Activated naive CD8-positive, alpha-beta T cell treated with anti-CD3 and anti-CD28 coated beads for 36 hours (primary cell): ENCODE results near the gene RHOXF1. TPM values are rescaled to one million over a fixed set of nuclear protein-coding genes. Genes with fewer than 3 reads are reported as not detected.
"Not testable (repeated sequence)": the region's sequence is repeated elsewhere in the genome, so short reads cannot be mapped to it uniquely, and the experiment has no call there.

Experiments
- DNase-seq: peaks from one replicate; pipeline ENCODE4 v3.0.0; 2021
- H3K27ac Mint-ChIP-seq: one replicate; pipeline ENCODE4 v1.8.0; 2022; ENCODE audit warnings: mild to moderate bottlenecking, moderate library complexity, mixed read lengths
- H3K27me3 Mint-ChIP-seq: one replicate; pipeline ENCODE4 v1.8.0; 2022; ENCODE audit warnings: mild to moderate bottlenecking, mixed read lengths
- H3K36me3 Mint-ChIP-seq: one replicate; pipeline ENCODE4 v1.8.0; 2021; ENCODE audit warnings: mild to moderate bottlenecking, mixed read lengths
- H3K4me1 Mint-ChIP-seq: one replicate; pipeline ENCODE4 v1.8.0; 2021; ENCODE audit warnings: mixed read lengths
- H3K4me3 Mint-ChIP-seq: one replicate; pipeline ENCODE4 v1.8.0; 2022; ENCODE audit warnings: mild to moderate bottlenecking, moderate library complexity, mixed read lengths
- H3K9me3 Mint-ChIP-seq: one replicate; pipeline ENCODE4 v1.8.0; 2022; ENCODE audit warnings: mixed read lengths
- total RNA-seq, 2 experiments: library from RNA; stranded (reverse); gene quantifications; one replicate each; pipeline ENCODE4 v1.2.3, GENCODE V29; 2021

Gene RHOXF1, protein sequence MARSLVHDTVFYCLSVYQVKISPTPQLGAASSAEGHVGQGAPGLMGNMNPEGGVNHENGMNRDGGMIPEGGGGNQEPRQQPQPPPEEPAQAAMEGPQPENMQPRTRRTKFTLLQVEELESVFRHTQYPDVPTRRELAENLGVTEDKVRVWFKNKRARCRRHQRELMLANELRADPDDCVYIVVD
- total RNA-seq: not detected

DNA sequence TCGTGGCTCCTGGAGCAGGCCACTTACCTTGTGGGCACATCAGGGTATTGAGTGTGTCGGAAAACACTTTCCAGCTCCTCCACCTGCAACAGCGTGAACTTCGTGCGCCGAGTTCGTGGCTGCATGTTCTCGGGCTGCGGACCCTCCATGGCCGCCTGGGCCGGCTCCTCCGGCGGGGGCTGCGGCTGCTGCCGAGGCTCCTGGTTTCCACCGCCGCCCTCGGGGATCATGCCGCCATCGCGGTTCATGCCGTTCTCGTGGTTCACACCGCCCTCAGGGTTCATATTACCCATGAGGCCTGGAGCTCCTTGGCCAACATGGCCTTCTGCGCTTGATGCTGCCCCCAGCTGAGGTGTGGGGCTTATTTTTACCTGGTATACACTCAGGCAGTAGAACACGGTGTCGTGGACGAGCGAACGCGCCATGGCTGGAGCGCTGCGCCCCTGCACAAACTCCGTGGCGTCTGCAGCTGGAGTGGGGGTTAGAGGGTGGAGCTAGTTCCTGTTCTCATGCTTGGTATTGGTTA, at the start of gene RHOXF1:
Gene RHOXF1, minus strand, starts transcription at position 476 of the 526 bp plus-strand sequence. Its CDS starts 51 bp downstream, at position 425.
- Mint-ChIP-seq H3K4me3 (no peak within 1 kb of the TSS), H3K9me3 (no peaks in the 10 kb centered on the region), H3K27ac (no peak within 1 kb of the TSS), H3K4me1 (no peaks in the 10 kb centered on the region), H3K36me3 (no peaks in the 10 kb centered on the region), H3K27me3 (no peaks in the 10 kb centered on the region)
- DNase-seq: no peak

DNA sequence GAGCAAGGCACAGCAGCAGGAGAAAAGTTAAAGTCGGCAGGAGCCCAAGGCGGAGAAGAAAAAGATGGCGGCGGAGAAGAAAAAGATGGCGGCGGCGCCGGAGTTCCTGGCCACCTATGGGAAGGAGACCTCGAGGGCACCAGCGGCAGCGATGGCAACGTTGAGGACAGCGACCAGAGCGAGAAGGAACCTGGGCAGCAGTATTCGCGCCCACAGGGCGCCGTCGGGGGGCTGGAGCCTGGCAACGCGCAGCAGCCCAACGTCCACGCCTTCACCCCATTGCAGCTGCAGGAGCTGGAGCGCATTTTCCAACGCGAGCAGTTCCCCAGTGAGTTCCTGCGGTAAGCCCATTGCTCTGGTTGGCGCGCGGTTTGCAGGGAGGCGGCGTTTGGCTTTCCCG, 43.4 kb upstream of the RHOXF1 start:
- not testable (repeated sequence) for H3K4me1 Mint-ChIP-seq, H3K36me3 Mint-ChIP-seq, H3K27me3 Mint-ChIP-seq, H3K4me3 Mint-ChIP-seq, H3K9me3 Mint-ChIP-seq, H3K27ac Mint-ChIP-seq, DNase-seq

DNA sequence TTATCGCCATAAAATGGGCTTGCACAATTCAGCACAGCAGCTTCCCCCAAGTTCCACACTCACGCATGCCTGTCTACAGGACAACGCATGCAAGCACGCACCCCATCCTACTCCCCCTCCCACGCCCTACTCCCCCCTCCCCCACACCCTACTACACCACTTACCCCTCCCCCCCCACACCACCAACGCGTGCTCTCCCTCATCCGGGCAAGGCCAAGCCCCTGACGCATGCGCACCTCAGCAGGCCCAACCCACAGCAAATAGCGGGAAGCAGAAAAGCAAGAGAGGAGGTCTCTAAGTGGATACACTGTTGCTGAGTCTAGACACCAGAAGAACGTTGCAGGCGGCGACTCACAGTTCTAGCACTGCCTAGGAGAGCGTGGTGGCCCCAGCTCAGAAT, 42.6 kb upstream of the RHOXF1 start, which contains the start of gene RHOXF2:
Gene RHOXF2, plus strand, starts transcription at position 301 of the 400 bp plus-strand sequence. CDS start 138 bp downstream, outside the sequence.
- not testable (repeated sequence) for H3K27ac Mint-ChIP-seq, H3K4me3 Mint-ChIP-seq, H3K4me1 Mint-ChIP-seq, H3K36me3 Mint-ChIP-seq, DNase-seq, H3K9me3 Mint-ChIP-seq, H3K27me3 Mint-ChIP-seq

DNA sequence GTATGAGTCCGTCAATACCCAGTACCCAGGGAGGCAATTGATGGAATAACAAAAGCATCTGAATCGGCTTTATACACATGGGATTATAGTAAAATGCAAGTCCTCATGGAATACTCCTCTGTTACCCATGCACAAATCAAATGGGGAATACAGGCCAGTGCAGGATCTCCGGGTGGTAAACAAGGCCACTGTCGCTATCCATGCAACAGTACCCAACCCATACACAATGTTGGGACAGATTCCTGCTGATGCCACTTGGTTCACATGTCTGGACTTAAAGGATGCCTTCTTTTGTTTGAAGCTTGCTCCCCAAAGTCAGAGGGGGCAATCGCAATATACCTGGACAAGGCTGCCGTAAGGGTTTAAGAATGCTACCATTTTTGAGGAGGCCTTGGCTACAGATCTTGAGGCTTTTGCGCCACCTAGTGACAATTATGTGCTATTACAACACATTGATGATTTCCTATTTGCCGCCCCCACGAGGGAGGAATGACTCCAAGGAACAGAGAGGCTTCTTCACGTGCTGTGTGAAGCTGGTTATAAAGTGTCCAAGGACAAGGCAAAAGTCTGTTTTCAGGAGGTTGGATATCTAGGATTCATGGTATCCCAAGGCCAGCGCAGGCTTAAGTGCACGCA, 34.5 kb upstream of the RHOXF1 start:
- DNase-seq, H3K36me3 Mint-ChIP-seq, H3K27me3 Mint-ChIP-seq, H3K4me1 Mint-ChIP-seq, H3K27ac Mint-ChIP-seq, H3K9me3 Mint-ChIP-seq, H3K4me3 Mint-ChIP-seq: not testable (repeated sequence)

DNA sequence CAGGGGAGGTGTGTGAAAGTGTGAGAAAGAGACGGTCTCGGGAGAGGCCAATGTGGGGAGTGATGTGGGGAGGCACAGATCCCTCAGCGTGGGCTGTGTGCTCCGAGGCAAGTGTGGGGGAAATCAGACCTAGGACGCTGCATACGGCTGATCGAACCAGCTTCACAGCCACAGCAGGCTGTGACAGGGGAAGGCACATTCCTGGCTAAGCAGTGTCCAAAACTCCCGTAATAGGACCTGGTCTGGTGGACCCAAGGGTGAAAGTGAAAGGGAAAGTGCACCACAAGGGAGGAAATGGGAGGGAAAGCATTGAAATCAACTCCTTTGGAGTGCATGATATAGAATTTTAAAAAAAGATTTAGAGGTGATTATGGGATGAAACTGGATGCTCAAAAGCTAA, 31.8 kb upstream of the RHOXF1 start:
- Mint-ChIP-seq H3K4me1 (peaks cover 22% of the 10 kb centered on the region), H3K27me3 (no peaks in the 10 kb centered on the region), H3K36me3 (peaks cover 7% of the 10 kb centered on the region), H3K4me3 (no peak overlapping the region), H3K9me3 (peaks cover 8% of the 10 kb centered on the region), H3K27ac (no peak overlapping the region)
- DNase-seq: no peak

DNA sequence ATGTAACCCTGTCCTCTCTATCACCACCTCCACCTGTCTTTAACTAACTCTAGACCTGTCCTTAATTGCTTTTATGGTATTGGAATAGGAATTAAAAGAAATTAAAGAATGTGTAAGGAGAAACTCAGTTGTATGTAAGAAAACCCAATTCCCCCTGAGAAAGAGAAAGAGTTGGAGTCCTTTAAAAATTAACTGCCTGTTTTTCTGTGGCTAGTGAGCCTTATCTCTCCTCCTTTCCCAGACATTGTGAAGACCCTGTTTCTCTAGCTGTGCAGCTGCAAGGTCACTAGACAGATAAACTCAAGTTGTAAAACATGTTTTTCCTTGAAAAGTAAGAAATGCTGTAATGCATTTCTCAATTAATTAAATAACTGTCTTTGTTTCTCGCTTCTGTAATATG, 30.6 kb upstream of the RHOXF1 start:
- H3K9me3 Mint-ChIP-seq, H3K27ac Mint-ChIP-seq, H3K36me3 Mint-ChIP-seq, DNase-seq, H3K4me3 Mint-ChIP-seq, H3K27me3 Mint-ChIP-seq: not testable (repeated sequence)
- H3K4me1 Mint-ChIP-seq: peaks cover 22% of the 10 kb centered on the region

DNA sequence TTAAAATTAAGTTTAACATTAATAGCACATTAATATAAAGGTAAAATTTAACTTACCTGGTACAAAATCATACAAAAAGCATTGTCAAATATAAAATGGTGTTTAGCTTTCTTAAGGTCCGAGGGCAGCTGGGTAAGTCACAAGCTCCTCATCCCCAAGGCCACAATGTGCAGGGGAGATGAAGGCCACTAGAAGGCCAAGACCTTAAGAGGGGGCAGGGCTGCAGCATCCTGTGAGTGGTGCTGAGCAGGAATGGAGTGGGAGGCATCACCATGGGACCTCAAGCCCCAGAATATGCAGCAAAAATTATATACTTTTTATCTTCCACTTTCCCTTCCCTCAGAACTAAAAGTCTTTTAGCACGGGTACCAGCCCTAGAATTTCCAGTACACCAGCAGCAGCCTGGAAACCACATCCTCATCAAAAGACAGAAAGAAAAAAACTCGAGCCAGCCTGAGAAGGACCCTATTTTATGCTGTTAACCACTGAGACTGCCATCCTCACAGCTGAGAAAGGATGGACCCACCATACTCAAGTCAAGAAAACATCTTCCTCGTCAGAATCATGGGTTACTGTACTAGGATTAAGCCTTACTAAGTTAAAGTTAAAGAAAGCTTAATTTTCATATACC, 29.7 kb upstream of the RHOXF1 start:
- peaks cover 7% of the 10 kb centered on the region for H3K36me3 Mint-ChIP-seq
- H3K27me3 Mint-ChIP-seq: no peaks in the 10 kb centered on the region
- H3K27ac Mint-ChIP-seq: peak overlapping the region; percentile 65
- peak; percentile 1 for DNase-seq
- H3K4me3 Mint-ChIP-seq: no peak overlapping the region
- H3K9me3 Mint-ChIP-seq: peaks cover 8% of the 10 kb centered on the region
- peaks cover 25% of the 10 kb centered on the region for H3K4me1 Mint-ChIP-seq

DNA sequence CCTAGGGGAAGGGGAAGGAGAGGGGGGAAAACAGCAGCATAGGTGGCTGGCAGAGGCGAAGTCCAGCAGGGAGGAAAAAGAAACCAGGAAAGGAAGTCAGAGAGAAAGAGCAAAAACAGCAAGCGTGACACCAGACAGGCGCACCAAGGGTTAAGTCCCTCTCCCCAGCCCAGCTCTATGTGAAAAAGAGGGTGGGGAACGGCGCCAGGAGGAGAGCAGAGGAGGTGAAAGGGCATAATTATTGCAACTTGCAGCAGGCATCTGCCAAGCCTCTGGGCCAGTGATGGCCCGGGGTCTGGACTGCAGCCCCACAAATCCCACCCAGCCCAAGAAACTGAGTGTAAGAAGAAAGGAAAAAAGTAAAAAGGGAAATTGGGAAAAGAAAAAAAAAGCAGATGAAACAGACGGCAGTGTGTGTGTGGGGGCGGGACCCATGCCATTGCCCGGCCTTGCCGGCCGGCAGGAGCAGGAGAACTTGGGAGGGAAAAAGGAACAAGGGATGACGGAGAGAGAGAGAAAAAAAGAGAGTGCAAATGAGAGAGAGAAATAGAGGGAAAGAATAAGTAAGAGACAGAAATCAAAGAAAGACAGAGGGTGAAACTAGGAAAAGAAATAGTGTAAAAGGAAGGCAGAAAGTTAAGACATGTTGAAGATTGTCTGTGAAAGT, 28.6 kb upstream of the RHOXF1 start:
- no peaks in the 10 kb centered on the region for H3K27me3 Mint-ChIP-seq
- no peak for DNase-seq
- H3K27ac Mint-ChIP-seq: peak overlapping the region; percentile 51
- peak overlapping the region; percentile 40 for H3K4me3 Mint-ChIP-seq
- peaks cover 7% of the 10 kb centered on the region for H3K36me3 Mint-ChIP-seq
- peaks cover 25% of the 10 kb centered on the region for H3K4me1 Mint-ChIP-seq
- H3K9me3 Mint-ChIP-seq: peaks cover 8% of the 10 kb centered on the region

DNA sequence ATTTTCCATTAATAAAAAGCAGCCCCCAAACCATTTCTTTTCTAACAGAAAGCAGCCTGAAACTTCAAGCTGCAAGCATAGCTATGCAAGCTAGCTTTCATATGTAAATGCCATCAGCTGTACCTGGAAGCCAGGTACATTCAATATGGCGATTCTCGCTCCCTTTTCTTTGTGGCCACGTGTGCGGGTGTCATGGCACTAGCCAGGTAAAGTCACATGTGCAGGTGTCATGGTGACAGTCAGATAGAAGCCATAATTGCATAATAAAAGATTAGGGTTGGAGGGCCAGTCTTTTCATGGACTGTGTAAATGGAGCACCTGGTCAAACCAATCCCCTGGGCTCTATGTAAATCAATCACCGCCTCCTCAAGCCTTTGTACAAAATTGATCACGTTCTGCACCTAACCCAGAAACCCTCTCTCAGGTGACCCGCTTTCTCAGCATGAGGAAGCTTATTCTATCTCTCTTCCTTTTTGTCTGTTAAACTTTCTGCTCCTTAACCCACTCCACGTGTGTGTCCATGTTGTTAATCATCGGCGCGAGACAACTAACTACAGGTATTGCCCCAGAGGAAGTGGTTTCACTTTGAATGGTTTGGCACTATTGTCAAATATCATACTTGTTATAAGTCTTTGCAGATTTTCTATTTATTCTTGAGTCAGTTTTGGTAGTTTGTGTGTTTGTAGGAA, 24.7 kb upstream of the RHOXF1 start:
- DNase-seq: no peak
- H3K27ac Mint-ChIP-seq: no peak overlapping the region
- no peaks in the 10 kb centered on the region for H3K9me3 Mint-ChIP-seq
- H3K27me3 Mint-ChIP-seq: no peaks in the 10 kb centered on the region
- H3K36me3 Mint-ChIP-seq: no peaks in the 10 kb centered on the region
- no peak overlapping the region for H3K4me3 Mint-ChIP-seq
- peaks cover 16% of the 10 kb centered on the region for H3K4me1 Mint-ChIP-seq

DNA sequence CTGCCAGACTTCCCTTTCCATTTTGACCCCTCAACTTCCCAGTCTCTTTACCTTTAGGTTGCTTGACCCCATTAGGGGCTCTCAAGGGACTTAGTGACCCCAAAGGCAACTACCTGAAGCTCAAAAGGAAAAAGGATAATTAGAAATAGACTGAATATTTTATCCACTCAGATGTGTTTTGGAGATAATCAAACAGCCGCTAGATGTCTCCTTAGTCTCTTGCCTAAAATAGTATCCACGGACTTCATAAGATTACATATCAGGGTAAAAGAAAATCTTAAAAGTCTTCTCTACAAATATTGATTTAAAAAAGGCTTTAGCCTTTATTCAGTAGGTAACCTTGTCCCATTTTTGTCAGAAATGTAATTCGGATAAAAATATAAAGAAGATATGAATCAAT, 21.7 kb upstream of the RHOXF1 start:
- Mint-ChIP-seq H3K36me3 (no peaks in the 10 kb centered on the region), H3K27me3 (no peaks in the 10 kb centered on the region), H3K4me1 (peaks cover 2% of the 10 kb centered on the region), H3K4me3 (no peak overlapping the region), H3K27ac (no peak overlapping the region), H3K9me3 (no peaks in the 10 kb centered on the region)
- no peak for DNase-seq

DNA sequence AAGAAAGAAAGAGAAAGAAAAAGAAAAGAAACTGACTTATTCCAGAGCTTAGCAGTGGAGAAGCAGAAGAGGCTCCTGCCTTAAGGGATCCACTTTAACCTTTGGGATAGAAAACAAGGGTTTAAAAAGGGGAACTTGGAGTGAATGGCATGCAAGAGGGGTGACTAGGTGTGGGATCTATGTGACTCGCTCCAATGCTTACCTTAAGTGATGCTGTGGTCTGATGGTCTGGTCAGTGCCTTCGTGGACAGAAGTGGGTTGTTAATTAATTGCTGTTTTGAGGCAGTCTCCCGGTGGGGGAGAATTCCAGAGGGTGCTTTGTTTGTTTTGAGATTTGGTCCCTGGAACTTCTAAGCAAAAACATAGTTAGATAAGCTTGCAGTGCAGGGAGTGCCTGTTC, 21.1 kb upstream of the RHOXF1 start:
- Mint-ChIP-seq H3K36me3 (no peaks in the 10 kb centered on the region), H3K27me3 (no peaks in the 10 kb centered on the region), H3K4me1 (peaks cover 2% of the 10 kb centered on the region), H3K9me3 (no peaks in the 10 kb centered on the region), H3K4me3 (no peak overlapping the region), H3K27ac (no peak overlapping the region)
- DNase-seq: no peak

DNA sequence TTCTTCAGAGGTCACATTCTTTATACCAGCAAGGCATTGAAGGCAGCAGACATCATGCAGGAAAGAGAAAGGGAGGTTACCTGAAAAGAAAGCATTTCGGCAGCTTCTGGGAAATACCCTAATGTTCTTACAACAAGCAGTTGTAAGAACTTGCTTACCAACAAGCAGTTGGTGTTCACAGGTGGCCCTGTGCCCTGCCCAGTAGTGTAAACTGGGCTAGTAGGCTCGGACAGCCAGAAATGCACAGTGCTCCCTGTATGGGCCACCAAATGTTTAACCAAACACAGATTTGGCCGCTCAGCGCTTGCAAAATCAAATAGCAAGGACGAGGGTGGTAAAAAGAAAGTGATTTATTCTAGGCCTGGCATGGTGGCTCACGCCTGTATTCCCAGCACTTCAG, 20.4 kb upstream of the RHOXF1 start:
- no peak for DNase-seq
- Mint-ChIP-seq H3K27ac (no peak overlapping the region), H3K4me1 (peaks cover 2% of the 10 kb centered on the region), H3K27me3 (no peaks in the 10 kb centered on the region), H3K36me3 (no peaks in the 10 kb centered on the region), H3K4me3 (no peak overlapping the region), H3K9me3 (no peaks in the 10 kb centered on the region)

DNA sequence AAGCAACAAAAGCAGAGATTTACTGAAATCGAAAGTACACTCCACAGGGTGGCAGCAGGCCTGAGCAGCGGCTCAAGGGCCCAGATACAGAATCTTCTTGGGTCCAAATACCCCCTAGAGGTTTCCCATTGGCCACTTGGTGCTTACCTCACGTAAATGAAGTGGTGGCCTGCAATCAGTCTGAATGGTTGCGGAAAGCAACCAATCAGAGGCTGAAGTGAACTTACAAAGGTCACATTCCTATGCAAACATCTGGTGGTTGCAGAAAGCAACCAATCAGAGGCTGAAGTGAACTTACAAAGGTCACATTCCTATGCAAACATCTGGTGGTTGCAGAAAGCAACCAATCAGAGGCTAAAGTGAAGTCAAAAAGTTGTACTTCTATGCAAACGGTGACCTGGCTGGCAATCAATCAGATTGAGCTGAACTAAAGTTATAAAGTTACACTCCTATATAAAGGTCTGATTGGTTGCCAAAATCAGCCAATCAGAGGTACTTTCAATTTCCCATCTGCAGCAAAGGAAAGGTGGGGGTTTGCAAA, 12.7 kb upstream of the RHOXF1 start:
- H3K9me3 Mint-ChIP-seq, DNase-seq, H3K27me3 Mint-ChIP-seq, H3K36me3 Mint-ChIP-seq, H3K4me3 Mint-ChIP-seq, H3K27ac Mint-ChIP-seq, H3K4me1 Mint-ChIP-seq: not testable (repeated sequence)

DNA sequence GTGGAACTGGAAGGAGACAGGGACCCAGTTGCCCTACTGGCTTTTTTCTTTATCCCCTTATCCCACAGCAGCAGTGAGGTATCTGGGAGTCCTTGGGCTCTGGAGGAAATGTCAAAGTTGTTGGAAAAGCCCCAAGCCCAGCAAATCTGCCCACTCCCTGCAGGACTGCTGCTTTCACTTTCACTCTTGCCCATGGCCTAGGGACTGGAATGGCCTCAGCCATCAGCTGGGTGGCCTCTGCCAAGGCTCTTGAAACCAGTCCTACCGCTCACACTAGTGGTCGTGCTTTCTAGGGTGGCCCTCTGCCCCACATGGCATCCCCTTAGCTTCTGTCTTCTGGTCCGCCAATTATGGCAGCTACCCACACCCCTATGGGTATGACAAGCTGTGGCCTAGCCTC, 9.7 kb upstream of the RHOXF1 start:
- Mint-ChIP-seq H3K27me3 (no peaks in the 10 kb centered on the region), H3K4me1 (no peaks in the 10 kb centered on the region), H3K9me3 (no peaks in the 10 kb centered on the region), H3K4me3 (no peak overlapping the region), H3K36me3 (no peaks in the 10 kb centered on the region), H3K27ac (no peak overlapping the region)
- DNase-seq: no peak

DNA sequence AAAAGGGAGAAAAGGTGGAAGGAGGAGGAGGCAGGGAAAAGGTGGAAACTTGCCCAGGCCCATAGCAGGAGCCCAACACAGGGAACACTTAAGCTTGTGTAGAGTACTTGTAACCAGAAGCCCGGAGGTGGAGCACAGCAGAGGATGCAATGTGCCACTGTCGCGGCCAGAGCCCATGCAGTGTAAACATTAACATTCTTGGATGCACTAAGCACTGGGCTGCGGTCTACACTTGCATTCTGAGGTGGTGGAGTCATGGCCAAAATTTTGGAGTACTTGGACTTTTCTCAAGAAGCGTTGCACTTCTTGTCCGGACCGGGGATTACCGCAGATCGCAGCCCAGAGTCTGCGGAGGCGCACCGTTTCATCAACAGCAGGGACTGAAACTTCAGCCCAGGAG, 4.5 kb upstream of the RHOXF1 start:
- Mint-ChIP-seq H3K36me3 (no peaks in the 10 kb centered on the region), H3K4me1 (no peaks in the 10 kb centered on the region), H3K27ac (no peak overlapping the region), H3K9me3 (no peaks in the 10 kb centered on the region), H3K27me3 (no peaks in the 10 kb centered on the region), H3K4me3 (no peak overlapping the region)
- DNase-seq: no peak
